ENCODE measurements around the gene SPA17.

SPA17 gene

DNA sequence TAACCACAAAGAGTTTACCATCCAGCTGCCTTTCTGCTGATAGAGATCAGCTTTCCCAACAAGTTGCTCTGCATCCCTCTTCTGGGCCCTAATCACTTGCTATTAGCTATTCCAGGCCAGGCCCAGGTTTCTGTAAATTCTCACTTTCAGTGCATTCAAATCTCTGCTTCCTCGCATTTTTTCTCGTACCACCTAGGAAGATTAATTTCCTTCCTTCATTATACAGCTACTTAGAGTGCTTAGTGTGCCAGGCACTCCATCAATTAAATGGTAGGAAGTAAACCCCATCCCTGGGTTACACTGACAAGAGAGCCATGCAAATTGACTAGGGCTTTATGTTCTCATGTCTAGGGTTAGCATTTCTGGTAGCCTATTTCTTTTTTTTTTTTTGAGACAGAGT lies 9.8 kb upstream of the SPA17 start:
- no peak for DNase-seq

DNA sequence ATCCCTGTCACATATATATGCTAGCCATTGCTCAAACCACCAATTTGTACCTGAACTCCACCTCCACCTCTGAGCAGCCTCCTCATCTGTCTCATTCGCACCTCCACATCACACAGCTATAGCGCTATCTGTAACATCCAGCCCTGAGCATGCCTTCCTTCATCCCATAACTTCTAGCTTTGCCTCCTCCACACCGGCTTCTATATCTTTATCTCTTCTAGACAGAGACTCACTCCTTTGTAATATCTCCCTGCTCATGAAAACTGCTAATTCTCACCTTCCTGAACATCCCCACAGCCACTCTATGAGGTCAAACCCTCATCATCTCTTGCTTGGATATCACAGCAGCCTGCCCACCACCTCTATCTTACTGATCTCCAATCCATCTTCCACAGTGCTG lies 6.1 kb upstream of the SPA17 start:
- no peak for DNase-seq

DNA sequence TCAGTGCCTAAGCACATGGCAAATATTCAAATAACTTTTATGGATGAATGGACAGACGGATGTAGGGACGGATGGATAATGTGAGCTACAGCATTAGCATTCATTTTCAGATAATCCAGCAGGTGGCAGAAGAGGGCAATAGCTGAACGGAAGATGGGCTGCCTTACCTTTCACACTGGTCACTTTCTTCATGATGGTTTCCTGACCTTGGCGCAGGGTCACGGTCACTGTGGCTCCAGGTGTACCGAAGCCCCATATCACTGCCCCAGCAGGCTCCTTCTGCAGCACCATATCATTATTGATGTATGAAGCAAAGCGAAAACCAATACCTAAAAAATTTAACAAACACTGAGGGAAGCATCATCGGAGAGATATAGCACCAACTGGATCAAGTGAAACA lies 4.5 kb upstream of the SPA17 start:
- no peak for DNase-seq

- DNase-seq: no peak
These were observed 3.0 kb upstream of the SPA17 start for GRCh38 chr11:124670732-124671131.

GRCh38 chr11:124672536-124673215 lies 1.0 kb upstream of the SPA17 start:
- DNase-seq: no peak

DNA sequence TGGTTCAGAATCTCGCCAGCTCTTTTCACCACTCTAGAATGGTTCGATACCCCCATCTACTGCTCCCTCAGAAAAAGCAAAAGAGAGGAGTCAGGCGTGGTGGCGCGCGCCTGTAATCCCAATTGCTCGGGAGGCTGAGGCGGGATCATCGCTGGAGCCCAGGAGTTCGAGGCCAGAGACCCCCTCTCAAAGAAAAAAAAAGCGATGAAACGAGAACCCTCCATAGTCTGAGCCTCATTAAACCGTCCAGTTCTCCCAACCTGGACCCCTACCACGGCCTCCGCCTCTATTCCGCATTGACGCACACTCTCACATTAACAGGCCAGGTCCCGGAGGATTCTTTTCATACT lies 439 bp downstream of the SPA17 start:
- no peak for DNase-seq

DNA sequence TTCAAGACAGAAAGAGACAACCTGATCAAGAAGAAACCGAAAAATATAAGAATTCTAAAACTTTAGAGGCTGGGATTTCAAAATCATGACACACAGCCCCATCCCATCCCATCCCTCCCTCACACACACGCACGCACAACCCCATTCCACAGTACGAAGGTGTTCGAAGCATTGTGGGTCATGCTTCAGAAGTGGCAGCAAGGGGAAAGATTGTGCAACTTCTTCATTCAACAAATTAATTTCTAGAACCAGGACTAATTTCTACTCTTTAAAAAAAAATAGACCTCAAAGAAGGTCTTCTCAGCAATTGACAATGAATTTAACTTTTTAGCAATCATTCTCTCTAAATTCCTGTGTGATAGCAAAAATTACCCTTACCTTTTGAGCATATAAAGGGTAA lies 867 bp downstream of the SPA17 start:
- no peak for DNase-seq

- no peak for DNase-seq
These were observed 2.7 kb downstream of the SPA17 start for GRCh38 chr11:124676386-124676785.

GRCh38 chr11:124678416-124678815 lies 4.7 kb downstream of the SPA17 start:
- DNase-seq: no peak

- no peak for DNase-seq
These were observed 7.7 kb downstream of the SPA17 start for GRCh38 chr11:124681421-124681820.

DNA sequence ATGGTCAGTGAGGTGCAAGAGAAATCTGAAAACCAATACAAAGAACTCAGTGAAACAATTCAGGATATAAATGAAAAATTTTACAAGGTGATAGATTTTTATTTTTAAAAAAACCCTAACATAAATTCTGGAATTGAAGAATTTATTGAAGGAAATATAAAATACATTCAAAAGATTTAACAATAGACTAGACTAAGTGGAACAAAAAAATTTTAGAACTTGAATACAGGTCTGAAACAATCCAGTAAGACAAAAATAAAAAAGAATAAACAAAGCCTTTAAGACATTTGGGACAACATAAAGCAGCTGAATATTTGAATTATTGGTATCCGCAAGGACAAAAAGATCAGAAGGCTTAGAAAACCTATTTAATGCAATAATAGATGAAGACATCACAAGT lies 8.7 kb downstream of the SPA17 start:
- no peak for DNase-seq

DNA sequence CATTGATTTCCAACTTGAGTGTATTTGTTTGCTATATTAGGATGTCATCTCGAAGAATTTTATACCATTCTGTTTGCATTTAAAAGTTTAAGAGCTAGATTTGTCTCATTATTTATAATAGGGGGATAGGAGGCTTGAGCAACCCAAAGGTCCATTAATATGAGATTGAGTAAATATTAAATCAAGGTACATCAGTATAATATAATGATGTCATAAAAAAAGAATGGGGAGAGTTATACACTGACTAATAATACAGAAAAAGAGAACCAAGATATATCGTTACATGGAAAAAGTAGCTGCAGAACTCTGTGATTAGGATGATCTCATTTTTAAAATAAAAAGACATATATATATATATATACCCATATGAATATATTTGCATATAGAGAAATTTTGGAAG lies 19.4 kb downstream of the SPA17 start:
- DNase-seq: no peak

- no peak for DNase-seq
These were observed 25.8 kb downstream of the SPA17 start for GRCh38 chr11:124699547-124699946.

GRCh38 chr11:124700028-124700427 lies 26.3 kb downstream of the SPA17 start:
- DNase-seq: no peak

DNA sequence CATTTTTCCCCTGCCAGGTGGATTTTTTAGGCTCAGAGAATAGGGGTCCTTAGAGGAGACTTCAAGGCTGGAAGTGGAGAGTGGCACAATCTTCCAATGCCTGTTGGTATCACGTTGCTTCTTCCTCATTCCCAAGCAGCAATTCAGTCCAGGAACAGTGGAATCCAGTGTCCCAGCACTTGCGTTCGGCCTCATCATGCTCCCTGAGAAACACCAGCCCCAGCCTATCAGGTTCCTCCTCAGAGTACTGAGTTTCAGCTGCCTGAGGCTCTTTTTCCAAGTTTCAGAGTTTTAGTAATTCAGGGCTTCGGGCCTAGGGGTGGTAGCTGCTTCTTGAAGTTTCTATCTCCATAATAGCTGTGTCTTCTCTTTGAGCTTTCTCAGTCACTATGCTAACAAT lies 34.1 kb downstream of the SPA17 start:
- DNase-seq: no peak

DNA sequence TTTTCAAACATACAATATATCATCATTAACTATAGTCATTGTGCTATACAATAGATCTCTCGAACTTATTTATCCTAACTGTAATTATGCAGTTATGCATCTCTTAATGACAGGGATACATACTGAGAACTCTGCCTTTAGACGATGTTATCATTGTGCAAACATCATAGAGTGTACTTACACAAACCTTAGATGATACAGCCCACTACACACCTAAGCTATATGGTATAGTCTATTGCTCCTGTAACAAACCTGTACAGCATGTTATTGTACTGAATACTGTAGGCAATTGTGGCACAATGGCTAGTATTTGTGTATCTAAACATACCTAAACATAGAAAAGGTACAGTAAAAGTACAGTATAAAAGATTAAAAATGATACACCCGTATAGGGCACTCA lies 38.7 kb downstream of the SPA17 start:
- no peak for DNase-seq

DNA sequence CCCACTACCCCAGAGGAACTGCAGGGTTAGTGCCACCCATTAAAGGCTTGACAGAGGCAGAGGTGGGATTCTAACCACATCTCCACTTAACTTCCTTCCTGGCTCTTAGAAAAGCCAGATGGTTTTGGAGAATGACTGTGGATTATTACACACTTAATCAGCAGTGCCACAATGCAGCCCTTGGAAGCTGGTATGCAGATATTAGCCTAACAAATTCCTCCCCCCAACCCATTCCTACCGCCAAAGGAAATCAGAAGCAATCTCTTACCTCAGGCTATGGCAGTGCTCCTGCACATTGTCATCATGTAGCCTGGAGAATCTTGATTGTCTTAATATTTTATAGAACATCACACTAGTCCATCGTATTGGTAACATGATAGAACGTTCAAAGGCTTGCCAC lies 42.9 kb downstream of the SPA17 start:
- no peak for DNase-seq

DNA sequence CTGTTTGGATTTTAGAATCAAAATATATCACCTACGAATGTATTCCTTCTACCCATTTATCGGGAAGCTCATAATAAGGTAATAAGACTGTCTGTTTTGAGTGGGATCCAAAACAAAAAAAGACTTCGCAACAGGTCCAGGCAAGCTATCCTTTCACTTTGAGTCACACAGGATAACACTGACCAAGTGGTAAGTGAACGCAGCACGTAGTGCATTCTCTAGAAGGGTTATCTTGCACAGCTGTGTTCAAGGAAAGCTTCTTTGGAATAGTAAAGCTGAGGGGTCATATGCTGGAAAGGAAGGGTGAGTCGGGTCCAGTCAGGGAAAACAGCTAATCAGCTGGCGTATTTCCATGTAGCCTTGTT lies 43.7 kb downstream of the SPA17 start:
- no peak for DNase-seq

DNA sequence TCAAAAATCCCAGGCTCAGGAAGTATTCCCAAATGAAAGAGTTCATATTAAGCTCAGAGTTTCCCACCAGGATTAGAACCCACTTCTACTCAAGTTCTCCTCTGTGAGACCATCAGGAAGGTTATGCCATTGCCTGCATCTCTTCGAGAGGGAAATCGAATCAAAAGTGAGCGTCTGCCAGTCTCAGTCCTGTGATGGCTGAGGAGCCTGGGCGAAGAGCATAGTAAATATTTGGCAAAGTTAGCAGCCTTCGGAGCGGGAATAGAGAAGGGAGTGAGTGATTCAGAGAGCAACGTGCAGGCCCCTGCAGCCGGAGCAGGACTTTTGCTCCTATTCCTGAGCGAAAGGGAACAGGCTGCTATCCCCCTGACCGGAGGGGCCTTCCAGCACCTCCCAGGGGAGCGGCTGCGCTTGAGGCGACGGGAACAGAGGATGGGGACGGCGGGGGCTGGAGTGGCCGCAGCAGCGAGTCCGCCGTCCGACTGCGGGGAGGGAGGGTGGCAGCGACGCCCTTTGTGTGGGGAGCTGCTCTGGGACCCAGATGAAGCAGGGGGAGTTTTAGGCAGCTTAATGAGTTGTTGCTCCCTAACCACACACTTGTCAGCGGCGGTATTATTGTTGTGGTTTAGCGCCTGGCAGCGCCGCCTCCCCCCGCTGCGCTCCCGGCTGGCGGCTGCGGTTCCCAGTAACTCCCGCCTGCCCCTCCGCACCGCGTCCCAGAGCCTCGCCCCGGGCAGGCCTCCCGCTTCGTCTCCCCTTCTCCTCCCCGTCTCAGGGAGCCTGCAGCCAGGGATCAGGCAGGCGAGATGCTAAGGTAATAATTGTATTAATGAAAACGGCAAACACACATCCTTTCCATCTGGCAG lies 44.3 kb downstream of the SPA17 start:
- DNase-seq: no peak

- no peak for DNase-seq
These were observed 45.1 kb downstream of the SPA17 start for GRCh38 chr11:124718801-124719200.

- no peak for DNase-seq
These were observed 45.8 kb downstream of the SPA17 start for GRCh38 chr11:124719534-124719933.

DNA sequence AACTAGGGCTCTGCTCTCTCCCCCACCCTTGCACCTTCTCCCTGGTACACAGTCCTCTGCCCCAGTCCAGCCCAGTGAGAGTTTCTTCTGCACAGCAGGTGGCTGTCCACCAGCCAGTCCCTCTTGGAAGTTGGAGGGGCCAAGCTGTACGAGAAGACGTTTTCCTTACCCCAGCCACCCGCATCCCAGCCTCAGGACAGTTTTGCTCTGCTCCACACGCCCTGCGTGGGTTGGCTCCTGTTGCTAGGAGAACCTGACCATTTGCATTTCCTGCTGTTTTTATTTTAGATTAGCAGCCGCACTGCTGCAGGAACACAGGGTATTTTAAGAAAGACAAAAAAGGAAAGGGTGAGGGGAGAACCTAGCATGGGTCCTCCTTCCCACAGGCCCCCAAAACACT lies 48.5 kb downstream of the SPA17 start:
- DNase-seq: no peak

DNA sequence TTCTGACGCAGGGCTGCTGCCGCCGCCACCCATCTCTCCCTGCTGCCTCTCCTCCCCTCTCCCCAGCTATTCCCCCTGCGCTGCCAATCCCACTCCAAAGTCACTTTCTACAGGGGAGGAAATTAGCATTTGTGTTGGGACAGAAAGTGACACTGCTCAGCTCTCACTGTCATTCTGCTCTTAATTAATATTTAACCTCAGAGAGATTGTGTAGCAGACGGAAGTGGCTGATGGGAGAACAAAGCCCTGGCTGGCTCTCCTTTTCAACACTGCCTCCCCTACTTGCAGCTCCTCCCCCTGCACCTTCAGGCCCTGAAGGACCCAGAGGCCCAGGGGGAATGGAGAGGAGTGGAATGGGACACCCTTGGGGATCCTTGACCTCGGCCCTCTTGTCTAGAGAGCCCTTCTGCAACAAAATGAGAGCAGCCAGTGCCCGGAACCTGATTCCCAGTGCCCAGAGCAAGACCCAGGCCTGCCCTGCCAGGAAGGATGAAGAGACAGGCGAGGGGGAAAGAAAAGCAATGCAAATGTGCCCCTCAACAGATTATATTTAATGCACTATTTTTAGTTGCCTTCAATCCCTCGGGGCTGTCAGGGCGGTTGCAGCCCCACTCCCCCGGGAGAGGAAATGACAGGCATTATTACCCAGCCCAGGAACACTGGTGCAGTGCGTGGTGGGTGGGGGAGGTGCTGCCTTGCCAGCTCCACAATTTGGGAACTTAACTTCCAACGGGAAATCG lies 51.4 kb downstream of the SPA17 start:
- no peak for DNase-seq

DNA sequence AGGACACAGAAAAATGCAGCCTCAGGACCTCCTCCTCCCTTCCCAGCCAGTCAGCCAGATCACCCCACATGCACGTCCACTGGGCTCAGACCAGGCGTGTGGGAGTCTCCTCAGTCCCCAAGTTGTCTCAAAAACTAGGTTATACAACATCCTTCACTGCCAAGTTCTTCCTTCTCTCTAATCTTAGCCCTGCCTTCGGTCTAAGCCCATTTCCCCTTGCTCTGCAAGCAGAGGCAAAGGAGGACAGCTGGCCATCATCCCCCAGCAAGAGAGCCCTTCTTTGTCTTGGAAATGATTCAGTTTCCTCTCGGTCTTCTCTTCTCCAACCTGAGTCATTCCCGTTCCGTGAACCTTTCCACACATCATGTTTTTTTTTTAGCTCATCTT lies 52.0 kb downstream of the SPA17 start:
- DNase-seq: no peak
